Left colon (tissue), 2 donors: ENCODE results near the gene MTUS2. TPM values are rescaled to one million over a fixed set of nuclear protein-coding genes. Genes with fewer than 3 reads are reported as not detected.

Experiments
- ATAC-seq: fragments of 200-7000 bp; cut with Tn5 transposase; one replicate; pipeline ENCODE4 v1.9.1; 2020; ENCODE audit warnings: mild to moderate bottlenecking, moderate library complexity
- DNase-seq, 2 donors: peaks; one replicate each; pipeline ENCODE4 v3.0.0-alpha.2; 2020
- intact Hi-C, 2 donors: fragments of 100-400 bp; cut with DNase I in 1 of 2; cut with micrococcal nuclease in 1 of 2; formaldehyde crosslinking; loops; one replicate each; pipeline versions ENCODE4 v1.11.2 to v1.14.0; 2022; cut with DNase I, micrococcal nuclease
- total RNA-seq, 2 donors: library from RNA; stranded (reverse); fragmentation: NEBNext Ultra II Directional; extraction: Animal tissue kit (Norgen Biotek cat#: 25700); gene quantifications; one replicate each; pipeline ENCODE4 v1.2.1, GENCODE V29; 2021
- donor health status: DM: no; HTN: no; CAD: no.
- donor health status: DM: yes; HTN: yes; CAD: no.

The MTUS2 gene
- total RNA-seq, 2 donors from 2014 or later, result 0.15 to 0.25 TPM

DNA sequence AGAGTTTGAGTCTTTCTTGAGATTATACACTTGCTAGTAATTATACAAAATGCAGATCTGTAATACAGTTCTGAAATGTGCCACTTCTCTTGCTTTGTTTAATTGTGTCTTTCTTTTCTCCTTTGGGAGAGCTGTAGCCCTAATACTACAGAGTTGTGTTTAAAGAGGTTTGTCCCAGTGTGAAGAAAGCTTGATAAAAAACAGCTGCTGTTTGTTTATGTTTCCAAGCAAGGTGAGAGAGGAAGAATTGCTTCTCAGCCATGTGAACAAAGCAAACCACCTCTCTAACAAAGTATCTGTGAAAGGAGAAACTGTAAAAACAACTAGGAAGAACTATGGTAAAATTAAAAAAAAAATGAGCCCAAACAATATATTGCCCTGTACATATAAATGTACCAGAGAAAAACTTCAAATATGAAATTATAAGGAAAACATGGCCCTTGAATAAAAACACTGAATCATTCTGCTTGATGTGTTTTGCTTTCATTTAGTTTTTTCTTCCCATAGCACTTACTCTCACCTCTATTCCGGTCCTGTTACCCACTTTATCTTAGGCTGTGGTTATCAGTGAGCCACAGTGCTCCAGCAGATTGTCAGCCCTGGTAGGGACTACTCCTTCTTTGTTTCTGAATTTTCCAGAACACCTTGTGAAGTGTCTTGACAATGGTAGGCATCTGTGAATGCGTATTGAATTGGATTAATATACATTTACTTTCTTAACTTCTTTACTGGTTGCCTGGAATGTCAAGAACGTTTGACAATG, 257.1 kb downstream of the MTUS2 start:
- ATAC-seq, result no peak

DNA sequence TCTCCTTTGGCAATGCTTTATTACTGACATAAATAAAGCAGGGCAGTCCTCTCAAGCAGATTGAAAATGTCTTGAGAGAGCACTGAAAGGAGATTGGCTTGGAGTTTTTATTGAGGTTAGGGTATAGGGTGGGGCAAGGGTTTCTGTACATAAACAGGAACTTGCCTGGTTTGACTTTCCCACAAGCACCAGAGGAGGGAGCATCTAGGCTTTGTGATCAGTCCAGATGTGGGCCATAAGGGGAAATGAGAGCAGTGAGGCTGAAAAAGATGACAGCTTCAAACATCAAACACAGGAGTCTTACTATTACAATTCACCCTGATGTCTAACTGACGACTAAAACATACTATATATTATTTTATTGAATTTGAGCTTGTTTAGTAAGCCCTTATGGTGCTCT, 260.9 kb downstream of the MTUS2 start:
- no peak for DNase-seq
- no peak for ATAC-seq
- intact Hi-C loops, result no loop called here

More for the DNA sequence above, 257.1 kb downstream of the MTUS2 start:
- intact Hi-C loops, result no loop called here
- DNase-seq, result no peak

DNA sequence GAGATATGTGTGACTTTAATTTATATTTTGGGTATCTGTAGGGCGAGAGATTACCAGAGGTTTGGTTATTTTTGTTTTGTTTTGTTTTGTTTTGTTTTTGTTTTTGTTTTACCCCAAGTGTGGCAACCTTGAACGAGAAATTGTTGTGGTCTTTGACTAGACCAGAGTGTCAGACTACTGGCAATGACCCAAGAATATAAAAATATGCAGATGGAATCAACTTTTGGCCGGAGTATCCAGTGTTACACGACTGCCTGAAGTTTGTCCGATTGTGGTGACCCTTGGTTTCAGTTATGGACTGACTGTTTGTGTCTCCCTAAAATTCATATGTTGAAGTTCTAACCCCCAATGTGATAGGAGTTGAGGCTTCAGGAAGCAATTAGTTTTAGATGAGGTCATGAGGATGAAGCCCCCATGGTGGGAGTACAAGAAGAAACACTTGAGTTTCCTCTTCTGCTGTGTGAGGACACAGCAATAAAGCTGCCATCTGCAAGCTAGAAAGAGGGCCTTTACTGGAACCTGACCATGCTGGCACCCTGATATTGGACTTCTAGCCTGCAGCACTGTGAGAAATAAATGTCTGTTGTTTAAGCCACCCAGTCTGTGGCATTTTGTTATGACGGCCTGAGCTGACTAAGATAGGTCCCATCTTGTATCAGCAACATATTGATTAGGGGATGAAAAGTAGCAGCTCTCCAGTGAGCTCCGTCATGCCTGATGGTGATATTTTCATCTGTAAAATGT, 261.7 kb downstream of the MTUS2 start:
- DNase-seq (no peak), ATAC-seq (no peak)
- intact Hi-C loops, result no loop called here

DNA sequence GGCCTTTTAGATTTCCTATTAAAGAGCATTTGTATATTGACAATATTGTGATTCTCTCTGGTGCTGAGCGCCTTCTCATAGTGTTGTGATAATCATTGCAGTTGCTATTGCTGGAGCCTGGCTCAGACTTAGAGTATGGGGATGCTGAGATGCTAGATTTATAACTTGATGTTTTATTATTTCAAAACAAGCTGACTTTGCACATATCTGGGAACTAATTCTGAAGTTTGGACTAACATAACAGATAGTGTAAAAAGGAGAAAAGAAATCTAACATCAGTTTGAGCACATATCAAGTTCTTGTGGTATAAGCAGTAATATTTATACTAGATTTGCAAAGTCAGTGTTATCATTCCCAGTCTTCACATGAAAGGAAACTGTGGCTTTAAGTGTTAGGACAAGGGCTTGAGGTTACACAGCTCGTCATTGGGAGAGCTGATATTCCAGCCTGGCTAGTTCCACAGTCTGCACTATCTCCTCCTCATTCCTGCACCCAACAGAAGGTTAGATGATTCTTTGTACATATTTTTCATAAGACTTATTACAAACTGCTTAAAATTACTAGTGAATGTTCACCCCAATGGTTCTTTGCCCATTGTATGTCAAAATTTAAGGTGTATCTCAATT, 279.8 kb downstream of the MTUS2 start:
- intact Hi-C loops, result no loop called here
- no peak for DNase-seq

DNA sequence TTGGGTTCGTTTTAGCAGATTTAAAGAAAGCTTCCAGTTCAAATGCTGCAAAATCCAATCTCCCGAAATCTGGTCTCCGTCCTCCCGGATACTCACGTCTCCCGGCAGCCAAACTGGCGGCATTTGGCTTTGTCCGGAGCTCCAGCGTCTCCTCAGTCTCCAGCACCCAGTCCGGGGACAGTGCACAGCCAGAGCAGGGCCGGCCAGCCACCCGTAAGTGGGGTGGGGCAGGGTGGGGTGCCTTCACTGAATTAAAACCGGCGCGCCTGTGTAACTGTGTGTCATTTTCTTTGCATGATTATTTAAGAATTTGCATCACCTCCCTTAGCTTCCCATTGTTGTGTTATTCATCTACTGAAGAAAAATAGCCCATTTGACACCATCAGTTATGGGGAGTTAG, 280.6 kb downstream of the MTUS2 start:
- DNase-seq (no peak), ATAC-seq (no peak)
- intact Hi-C loops, result no loop called here

More for the DNA sequence above, 279.8 kb downstream of the MTUS2 start:
- ATAC-seq, result no peak

DNA sequence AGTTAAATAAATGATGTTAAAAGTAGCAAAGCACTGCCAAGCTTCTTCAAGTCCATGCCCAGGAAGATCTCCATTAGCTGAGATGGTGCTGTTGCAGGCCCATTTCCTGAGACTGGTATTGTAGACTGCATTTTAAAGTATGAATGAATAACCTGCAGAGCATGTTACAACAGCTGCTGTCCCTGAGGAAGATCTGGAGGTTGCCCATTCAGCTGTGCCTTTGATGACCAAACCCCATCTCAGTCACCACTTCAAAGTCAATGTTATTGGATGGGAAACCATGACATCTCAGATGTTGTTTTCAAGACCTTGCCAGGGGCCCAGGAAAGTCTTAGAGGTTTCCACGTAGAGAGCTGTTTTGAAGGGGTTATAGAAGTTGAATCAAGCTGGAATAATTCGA, 281.3 kb downstream of the MTUS2 start:
- DNase-seq (no peak), ATAC-seq (no peak)
- intact Hi-C loops, result no loop called here

DNA sequence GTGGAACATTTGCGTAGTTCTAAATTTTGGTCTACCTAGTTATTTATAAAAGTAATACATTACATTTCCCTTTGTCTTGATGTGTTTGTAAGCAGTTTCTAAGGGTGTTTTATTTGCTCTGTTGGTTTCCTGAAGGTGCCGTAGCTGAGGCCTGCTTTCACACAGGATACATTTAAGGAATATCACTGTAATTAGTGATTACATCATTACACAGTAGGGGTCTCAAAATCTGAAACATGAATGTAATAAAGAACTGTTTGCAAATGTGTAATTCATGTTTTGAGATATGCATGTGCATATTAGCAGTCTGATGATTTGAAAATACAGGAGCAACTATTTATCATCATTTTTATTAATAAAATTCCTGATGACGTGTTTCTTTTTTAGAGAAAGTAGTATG, 281.8 kb downstream of the MTUS2 start:
- intact Hi-C loops, result no loop called here
- ATAC-seq (no peak), DNase-seq (no peak)

DNA sequence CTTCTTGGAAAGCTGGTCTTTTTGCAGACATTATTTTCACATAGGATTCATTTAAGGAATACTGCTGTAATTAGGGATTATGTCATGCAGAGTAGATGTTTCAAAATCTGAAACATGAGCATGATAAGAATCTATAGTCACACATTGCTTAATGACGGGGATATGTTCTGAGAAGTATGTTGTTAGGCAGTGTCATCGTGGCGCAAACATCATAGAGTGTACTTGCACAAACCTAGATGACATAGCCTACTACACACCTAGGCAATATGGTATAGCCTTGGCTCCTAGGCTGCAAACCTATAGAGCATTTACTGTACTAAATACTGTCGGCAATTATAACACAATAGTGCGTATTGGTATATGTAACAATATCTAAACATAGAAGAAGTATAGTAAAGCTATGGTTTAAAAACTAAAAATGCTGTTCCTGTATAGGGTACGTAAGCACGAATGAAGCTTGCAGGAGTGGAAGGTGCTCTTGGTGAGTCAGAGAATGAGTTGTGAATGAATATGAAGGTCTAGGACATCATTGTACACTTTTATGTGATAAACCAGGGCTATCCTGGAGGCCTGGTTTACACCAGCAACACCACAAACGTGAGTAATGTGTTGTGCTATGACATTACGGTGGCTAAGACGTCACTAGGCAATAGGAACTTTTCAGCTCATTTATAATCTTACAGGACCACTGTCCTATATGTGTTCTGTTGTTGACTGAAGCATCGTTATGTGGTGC, 283.1 kb downstream of the MTUS2 start:
- ATAC-seq (no peak), DNase-seq (no peak)
- intact Hi-C loops, result no loop called here

DNA sequence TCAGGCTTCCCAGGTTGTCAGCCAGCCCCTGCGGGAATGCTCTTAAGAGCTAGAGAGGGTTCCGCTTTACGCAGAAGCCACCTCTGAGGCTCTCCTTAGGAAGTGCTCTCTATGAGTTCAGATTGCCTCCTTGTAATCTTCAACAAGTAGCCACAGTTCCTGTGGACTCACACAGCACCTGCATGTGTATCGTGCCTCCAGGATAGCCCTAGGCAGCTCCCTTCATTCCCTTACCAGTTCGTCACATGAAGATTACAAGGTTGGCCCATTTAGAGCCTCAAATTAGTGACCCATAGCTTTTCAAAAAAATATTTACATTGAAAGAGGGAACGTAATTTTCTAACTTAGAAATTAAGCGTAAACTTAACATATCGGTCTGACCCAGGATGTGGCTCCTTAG, 284.3 kb downstream of the MTUS2 start:
- no peak for ATAC-seq
- intact Hi-C loops, result no loop called here
- DNase-seq, result no peak

DNA sequence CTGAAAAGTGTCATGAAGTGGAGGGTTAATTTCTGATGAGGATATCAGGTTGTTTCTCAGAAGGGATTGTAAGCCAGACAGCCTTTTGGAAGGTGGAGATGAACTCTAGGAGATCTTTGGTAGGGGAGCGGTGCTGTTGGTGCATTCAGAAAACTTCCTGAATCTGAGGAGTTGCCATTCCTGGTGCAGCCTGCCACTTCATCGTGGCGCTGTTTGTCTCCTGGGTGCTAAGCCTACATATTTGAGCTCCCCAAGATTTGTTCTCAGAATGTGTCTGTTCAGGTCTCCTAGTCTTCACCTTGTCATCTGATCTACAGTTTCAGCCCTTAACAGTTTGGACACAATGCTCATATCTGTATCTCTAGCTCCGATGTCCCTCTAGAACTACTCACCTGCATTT, 285.6 kb downstream of the MTUS2 start:
- ATAC-seq (no peak), DNase-seq (no peak)

DNA sequence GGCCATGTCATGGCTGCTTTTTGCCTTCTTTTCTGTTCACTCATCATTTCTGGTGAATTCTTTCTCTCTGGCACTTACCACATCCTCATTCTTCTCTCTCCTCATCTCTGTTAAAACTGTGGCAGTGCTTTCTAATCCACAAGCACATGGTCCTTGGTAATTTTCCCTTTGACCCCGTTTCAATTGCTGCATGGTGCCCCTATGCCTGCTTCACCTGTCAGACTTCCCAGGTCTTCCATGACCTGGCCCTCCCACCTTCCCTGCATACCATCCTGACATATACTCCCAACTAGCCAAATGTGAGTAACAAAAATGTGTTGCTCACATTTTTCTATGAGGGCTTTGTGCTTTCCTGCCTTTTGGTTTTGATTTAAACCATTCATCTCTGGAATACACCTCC, 286.5 kb downstream of the MTUS2 start:
- ATAC-seq (no peak), DNase-seq (no peak)
- intact Hi-C loops, result no loop called here

More for the DNA sequence above, 285.6 kb downstream of the MTUS2 start:
- intact Hi-C loops, result no loop called here

DNA sequence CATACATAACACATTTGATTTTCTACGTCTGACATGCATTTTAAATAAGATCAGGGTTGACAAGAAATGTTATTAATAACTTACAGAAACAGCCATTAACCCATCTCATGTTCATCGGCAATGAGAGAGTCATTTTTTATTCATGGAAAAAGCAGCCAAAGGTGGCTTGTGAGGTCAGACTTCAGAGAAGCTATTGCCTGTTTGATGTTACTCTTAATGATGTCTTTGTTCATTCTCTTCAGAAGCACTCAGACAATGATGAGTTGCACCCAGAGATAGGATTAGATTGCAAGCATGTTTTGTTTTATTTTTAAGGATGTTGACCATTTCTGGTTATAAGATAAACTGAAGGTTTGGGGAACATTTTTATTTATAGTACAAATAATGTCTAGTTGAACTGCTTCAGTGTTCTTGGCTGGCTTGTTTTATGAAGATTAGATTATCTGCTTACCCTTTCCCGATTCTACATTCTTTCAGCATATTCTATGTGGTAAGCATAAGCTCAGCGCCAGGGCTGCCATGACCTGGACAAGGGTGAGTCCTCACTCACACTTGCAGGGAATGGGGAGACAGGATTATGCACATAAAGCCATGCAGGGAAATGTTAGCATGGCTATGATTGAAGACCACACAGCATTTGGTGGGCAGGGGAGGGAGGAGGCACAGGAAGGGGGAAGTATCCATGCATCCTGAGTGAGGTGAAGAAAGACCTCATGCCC, 288.1 kb downstream of the MTUS2 start:
- ATAC-seq (no peak), DNase-seq (no peak)
- intact Hi-C loops, result no loop called here

DNA sequence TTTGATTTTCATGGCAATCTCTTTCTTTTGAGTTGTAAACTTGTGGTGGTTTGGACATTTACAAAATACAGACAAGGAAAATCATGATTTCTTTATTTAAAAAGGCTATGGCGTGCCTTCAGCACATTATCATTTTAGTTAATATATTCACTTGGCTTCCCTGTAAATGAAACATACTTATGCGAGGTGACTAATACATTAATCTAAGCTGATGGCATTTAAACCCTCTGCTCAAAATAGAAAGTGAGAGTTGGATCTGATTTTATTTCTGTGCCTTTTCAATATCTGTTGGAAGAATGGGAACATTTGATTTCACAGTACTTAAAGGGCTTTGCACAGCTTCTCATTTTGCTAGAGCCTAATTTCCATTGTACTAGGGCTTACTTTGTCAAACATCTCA, 289.8 kb downstream of the MTUS2 start:
- no peak for ATAC-seq
- no peak for DNase-seq
- intact Hi-C loops, result no loop called here

DNA sequence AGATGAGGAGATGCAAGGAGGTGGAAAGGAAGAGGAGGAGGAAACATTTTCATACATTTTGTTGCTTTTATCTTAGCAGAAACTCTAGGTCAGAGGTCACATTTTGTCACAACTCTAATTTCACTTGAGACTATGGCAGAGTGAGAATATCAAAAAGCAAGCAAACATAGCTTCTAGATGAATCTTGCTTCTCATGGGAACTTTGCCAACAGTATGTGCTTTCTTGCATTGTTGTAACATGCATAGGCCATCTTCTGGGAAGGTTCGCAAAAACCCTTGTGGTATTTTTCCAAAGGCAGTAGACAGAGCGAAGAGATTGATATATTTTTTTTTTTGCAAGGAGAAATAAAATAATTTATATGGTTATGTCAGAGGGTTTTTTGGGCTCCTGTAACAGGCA, 291.3 kb downstream of the MTUS2 start:
- ATAC-seq, result no peak
- intact Hi-C loops, result no loop called here
- DNase-seq, result no peak

DNA sequence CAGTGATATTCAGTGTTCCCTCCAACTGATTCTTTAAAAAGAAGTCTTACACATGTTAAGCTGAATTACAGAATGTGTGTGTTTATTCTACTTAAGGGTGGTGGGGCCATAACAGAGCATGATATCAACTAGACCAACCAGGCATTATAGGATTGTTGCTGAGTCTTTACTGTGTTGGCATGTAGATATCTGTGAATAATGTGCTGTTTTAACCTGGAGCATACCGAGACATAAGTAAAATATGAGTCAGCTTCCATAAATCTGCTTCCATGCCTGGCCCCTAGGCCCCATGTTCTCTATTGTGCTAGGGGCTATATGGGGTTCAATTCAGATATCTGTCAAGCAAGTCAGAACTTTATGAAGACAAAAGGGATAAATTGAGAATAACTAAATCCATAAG, 295.7 kb downstream of the MTUS2 start:
- ATAC-seq (no peak), DNase-seq (no peak)
- intact Hi-C loops, result no loop called here

DNA sequence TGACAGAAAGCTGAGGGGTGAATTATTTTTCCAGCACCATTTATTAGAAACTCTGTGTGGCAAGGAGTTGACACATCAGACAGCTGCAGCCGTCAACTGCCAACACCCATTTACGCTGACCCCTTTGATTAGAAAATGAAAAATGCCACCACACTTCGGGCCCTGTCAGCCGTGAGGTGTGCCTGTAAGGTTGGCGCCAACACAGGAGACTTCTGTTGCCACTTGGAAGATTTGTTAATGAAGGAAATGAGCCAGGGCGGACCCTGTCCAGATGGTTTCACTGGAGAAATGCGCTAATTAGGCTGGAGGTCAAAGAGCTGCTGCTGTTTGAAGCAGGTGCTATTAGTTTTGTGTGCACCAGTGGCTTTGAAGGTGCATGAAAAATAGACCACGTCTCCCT, 297.5 kb downstream of the MTUS2 start:
- ATAC-seq (no peak), DNase-seq (no peak)
- intact Hi-C loops, result no loop called here

DNA sequence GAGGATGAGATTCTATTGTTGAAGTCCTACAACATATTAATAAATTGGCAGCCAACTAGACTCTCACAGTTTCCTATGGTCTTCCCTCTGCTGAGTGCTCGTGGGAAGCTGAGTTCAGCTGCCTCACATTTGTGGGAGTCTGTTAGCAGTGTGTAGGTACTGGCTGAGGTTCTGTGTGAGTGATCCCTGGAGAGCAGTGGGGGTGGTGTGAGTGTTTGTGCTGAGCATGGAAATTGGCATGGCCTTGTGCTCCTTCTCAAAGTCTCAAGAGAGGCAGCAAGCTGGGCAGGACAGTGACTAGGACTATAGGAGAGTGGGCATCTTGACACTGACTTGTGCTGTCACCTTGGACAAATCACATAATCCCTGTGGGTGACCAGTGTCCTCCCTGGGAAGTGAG, 298.3 kb downstream of the MTUS2 start:
- intact Hi-C loops, result no loop called here
- ATAC-seq, result no peak
- DNase-seq, result no peak

DNA sequence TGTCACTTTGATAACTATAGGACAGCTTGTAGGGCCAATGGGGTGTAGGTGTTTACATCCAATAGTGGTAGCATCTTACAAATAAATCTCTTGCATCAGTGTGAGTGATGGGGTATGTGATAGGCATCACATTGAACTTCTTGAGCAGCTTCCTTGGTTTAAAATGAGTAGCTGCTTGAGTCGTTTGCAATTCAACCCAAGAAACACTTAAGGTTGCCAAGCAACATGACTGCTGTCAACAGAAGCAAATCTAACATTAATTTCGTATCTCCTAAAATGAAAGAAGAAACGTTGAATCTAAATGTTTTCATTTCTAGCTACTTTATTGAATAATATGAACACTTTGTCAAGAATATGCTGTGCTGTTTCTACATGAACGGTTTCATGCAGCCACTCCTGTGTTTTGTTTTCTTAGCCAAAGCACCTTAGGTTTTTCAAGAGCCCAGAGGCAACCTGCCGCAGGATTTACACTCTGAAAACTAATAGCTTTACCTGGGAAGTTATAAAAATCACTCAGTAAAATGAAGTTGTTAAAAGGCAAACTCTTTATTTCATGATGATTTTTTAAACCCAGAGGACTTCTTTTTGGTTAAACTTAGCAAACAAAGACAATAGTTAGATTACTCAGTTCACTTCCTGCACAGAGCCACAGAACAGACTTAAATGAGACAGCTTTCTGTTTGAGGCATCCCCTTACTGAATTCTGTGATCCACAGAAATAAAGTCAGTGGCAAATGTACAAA, 305.2 kb downstream of the MTUS2 start:
- intact Hi-C loops, result no loop called here
- no peak for DNase-seq
- ATAC-seq, result no peak
